Tibial artery (tissue), 4 donors: ENCODE results near the gene SSC5D.
"Not testable (repeated sequence)": the region's sequence is repeated elsewhere in the genome, so short reads cannot be mapped to it uniquely, and the experiment has no call there.

Experiments
- DNase-seq, 2 donors: peaks; one replicate each; pipeline ENCODE4 v3.0.0-alpha.2; 2019
- H3K27ac ChIP-seq, 2 donors: fragments of 200-600 bp; sonication (generic) in 1 of 2; 1 replicate in 1 of 2; 2 replicates in 1 of 2; pipeline ENCODE4 v1.5.1; 2018 to 2019; ENCODE audit warnings: mild to moderate bottlenecking in 1 of 2
- H3K27me3 ChIP-seq, 2 donors: fragments of 200-600 bp; sonication (generic) in 1 of 2; one replicate each; pipeline versions ENCODE4 v1.5.1 to v1.6.0; 2016 to 2019
- H3K36me3 ChIP-seq, 3 donors: fragments of 200-600 bp; sonication (generic) in 2 of 3; one replicate each; pipeline ENCODE4 v1.5.1; 2016 to 2019; ENCODE audit warnings: mild to moderate bottlenecking in 2 of 3
- H3K4me1 ChIP-seq, 4 donors: fragments of 200-600 bp; sonication (generic) in 2 of 4; 1 replicate in 3 of 4; 2 replicates in 1 of 4; pipeline ENCODE4 v1.5.1; 2016 to 2019
- H3K4me3 ChIP-seq, 2 donors: fragments of 200-600 bp; sonication (generic) in 1 of 2; 1 replicate in 1 of 2; 2 replicates in 1 of 2; pipeline ENCODE4 v1.5.1; 2018 to 2019; ENCODE audit warnings: mild to moderate bottlenecking in 2 of 2
- H3K9me3 ChIP-seq, 3 donors: fragments of 200-600 bp; sonication (generic) in 1 of 3; one replicate each; pipeline ENCODE4 v1.5.1; 2016 to 2019
- CTCF ChIP-seq, 2 experiments: fragments of 200-600 bp in 1 of 2; fragments of 450-650 bp in 1 of 2; IDR thresholded peaks; one replicate each; pipeline ENCODE4 v1.5.1; 2017 to 2019; ENCODE audit warnings: antibody characterized with exemption in 2 of 2, mild to moderate bottlenecking in 1 of 2, moderate library complexity in 1 of 2
- intact Hi-C: fragments of 100-400 bp; cut with DNase I; formaldehyde crosslinking; loops from one replicate; pipeline ENCODE4 v1.15.0; 2023; ENCODE audit warnings: low total_unique reads

The SSC5D gene

GRCh38 chr19:55493052-55493644 is 4.9 kb downstream of the SSC5D start:
- no peak for TF ChIP-seq CTCF (IDR thresholded peaks at IDR 0.05)
- no peaks in the 10 kb centered on the region for H3K9me3 ChIP-seq
- H3K4me1 ChIP-seq: peaks cover 0 to 27% (median 10%) of the 10 kb centered on the region in 4 donors
- H3K4me3 ChIP-seq: peak overlapping the region; percentile 23 to 35
- intact Hi-C loops: no loop called here
- H3K36me3 ChIP-seq: no peaks in the 10 kb centered on the region
- no peak for DNase-seq
- peak overlapping the region; percentile 60 to 72 for H3K27ac ChIP-seq
- peaks cover 0 to 61% of the 10 kb centered on the region in 2 donors for H3K27me3 ChIP-seq

DNA sequence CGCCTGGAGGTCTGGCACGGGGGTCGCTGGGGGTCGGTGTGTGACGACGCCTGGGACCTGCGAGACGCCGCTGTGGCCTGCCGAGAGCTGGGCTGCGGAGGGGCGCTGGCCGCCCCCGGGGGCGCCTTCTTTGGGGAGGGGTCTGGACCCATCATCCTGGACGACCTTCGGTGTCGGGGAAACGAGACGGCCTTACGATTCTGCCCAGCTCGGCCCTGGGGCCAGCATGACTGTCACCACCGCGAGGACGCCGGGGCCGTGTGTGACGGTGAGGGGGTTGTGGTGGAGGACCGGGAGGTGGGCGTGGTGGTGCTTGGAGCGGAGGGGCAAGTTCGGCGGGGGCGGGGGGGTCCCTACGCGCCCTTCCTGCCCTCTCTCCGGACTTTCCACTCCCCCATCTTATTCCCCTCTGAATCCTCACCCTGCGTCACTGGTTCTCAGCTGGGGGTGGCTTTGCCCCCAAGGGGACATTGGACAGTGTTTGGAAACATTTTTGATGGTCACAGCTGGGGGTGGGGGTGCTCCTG is 5.5 kb downstream of the SSC5D start:
- Histone ChIP-seq H3K27me3 (peaks cover 0 to 61% of the 10 kb centered on the region in 2 donors), H3K4me1 (peaks cover 0 to 27% (median 8%) of the 10 kb centered on the region in 4 donors), H3K4me3 (peak overlapping the region; percentile 23 to 35), H3K9me3 (no peaks in the 10 kb centered on the region), H3K36me3 (no peaks in the 10 kb centered on the region), H3K27ac (peak overlapping the region; percentile 60 to 72)
- intact Hi-C loops: no loop called here
- no peak for TF ChIP-seq CTCF (IDR thresholded peaks at IDR 0.05)
- DNase-seq: no peak

GRCh38 chr19:55494172-55494761 is 6.0 kb downstream of the SSC5D start:
- H3K36me3 ChIP-seq: no peaks in the 10 kb centered on the region
- H3K9me3 ChIP-seq: no peaks in the 10 kb centered on the region
- intact Hi-C loops: no loop called here
- peaks cover 0 to 56% of the 10 kb centered on the region in 2 donors for H3K27me3 ChIP-seq
- TF ChIP-seq CTCF (IDR thresholded peaks at IDR 0.05): no peak
- H3K4me1 ChIP-seq: peaks cover 0 to 22% (median 5%) of the 10 kb centered on the region in 4 donors
- peak overlapping the region; percentile 23 to 35 for H3K4me3 ChIP-seq
- peak overlapping the region; percentile 60 to 72 for H3K27ac ChIP-seq
- DNase-seq: peak in 1 of 2 donors; percentile 50

DNA sequence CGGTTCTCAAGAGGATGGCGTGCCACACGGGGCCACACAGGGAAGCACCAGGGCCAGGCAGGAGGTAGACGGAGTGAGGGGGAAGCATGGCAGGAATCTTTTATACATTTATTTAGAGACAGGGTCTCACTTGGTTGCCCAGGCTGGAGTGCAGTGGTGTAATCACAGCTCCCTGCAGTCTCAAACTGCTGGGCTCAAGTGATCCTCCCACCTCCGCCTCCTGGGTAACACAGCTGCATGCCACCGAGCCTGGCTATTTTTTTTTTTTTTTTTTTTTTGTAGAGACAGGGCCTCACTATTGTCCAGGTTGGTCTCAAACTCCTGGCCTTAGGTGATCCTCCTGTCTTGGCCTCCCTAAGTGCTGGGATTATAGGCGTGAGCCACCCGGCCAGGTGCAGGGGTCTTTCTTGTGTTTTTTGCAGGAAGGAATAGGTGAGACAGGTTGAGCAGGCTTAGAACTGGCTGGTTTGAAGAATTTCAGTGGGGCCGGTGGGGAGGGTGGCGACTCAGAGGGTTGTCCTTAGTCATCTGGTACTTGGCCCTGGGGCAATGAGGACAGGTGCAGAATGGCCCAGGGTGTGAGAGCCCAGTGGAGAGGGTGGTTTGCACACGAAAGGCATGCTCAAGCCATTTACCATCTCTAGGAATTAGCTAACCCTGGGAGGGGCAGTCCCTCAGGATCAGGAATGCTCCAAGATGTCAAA is 7.6 kb downstream of the SSC5D start:
- H3K27ac ChIP-seq: no peak overlapping the region
- no peak for DNase-seq
- peaks cover 0 to 41% of the 10 kb centered on the region in 2 donors for H3K27me3 ChIP-seq
- no peaks in the 10 kb centered on the region for H3K9me3 ChIP-seq
- TF ChIP-seq CTCF (IDR thresholded peaks at IDR 0.05): no peak
- intact Hi-C loops: no loop called here
- peaks cover 0 to 21% (median 3%) of the 10 kb centered on the region in 4 donors for H3K4me1 ChIP-seq
- H3K36me3 ChIP-seq: peaks cover 0 to 8% (median 0%) of the 10 kb centered on the region in 3 donors
- H3K4me3 ChIP-seq: no peak overlapping the region

- H3K36me3 ChIP-seq, intact Hi-C loops, H3K9me3 ChIP-seq, H3K27ac ChIP-seq, DNase-seq, H3K4me3 ChIP-seq: not testable (repeated sequence)
- Histone ChIP-seq H3K27me3 (peaks cover 0 to 31% of the 10 kb centered on the region in 2 donors), H3K4me1 (peaks cover 0 to 15% (median 0%) of the 10 kb centered on the region in 4 donors)
Measured at GRCh38 chr19:55496820-55497219, 8.6 kb downstream of the SSC5D start.

DNA sequence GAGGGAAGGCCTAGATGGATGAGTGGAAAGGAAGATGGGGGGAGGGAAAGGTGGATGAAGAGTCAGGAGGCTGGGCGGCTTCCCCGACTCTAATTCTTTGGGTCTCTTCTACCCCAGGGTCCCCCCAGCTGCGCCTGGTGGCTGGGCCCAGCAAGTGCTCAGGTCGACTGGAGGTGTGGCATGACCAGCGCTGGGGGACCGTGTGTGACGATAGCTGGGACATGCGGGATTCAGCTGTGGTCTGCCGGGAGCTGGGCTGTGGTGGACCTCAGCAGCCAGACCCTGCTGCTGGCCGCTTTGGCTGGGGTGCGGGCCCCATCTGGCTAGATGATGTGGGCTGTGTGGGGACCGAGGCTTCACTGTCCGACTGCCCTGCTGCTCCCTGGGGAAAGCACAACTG is 9.5 kb downstream of the SSC5D start:
- Histone ChIP-seq H3K27me3 (peaks cover 0 to 21% of the 10 kb centered on the region in 2 donors), H3K36me3 (peaks cover 0 to 8% (median 0%) of the 10 kb centered on the region in 3 donors), H3K4me1 (peaks cover 0 to 9% (median 0%) of the 10 kb centered on the region in 4 donors), H3K27ac (no peak overlapping the region), H3K4me3 (no peak overlapping the region), H3K9me3 (no peaks in the 10 kb centered on the region)
- no peak for TF ChIP-seq CTCF (IDR thresholded peaks at IDR 0.05)
- intact Hi-C loops: no loop called here
- DNase-seq: no peak
